Gastroesophageal sphincter (tissue), 3 donors: Measurements from ENCODE around the gene SLC4A4.

Source experiments
- CTCF ChIP-seq, 4 experiments: fragments of 200-600 bp in 2 of 4; fragments of 450-650 bp in 2 of 4; sonication (generic) in 1 of 4; IDR thresholded peaks; one replicate each; pipeline ENCODE4 v1.5.1; 2017 to 2019; ENCODE audit warnings: antibody characterized with exemption in 4 of 4, mild to moderate bottlenecking in 2 of 4, moderate library complexity in 2 of 4
- EP300 ChIP-seq: sonication (generic); formaldehyde crosslinking; IDR thresholded peaks from one replicate; pipeline ENCODE4 v1.6.1; 2017; ENCODE audit warnings: antibody characterized with exemption, mild to moderate bottlenecking
- POLR2A ChIP-seq, 2 donors: fragments of 450-650 bp; IDR thresholded peaks; one replicate each; pipeline ENCODE4 v1.6.1; 2017; ENCODE audit warnings: antibody characterized with exemption in 2 of 2, mild to moderate bottlenecking in 2 of 2, moderate library complexity in 1 of 2

- no peak for TF ChIP-seq CTCF (IDR thresholded peaks at IDR 0.05)
- TF ChIP-seq POLR2A (IDR thresholded peaks at IDR 0.05): no peak
- TF ChIP-seq EP300: no peak
Observed at GRCh38 chr4:71380788-71381187, 42.0 kb downstream of the SLC4A4 start.
